ENCODE data around the gene NUP210L. TPM values are rescaled to one million over a fixed set of nuclear protein-coding genes. Genes with fewer than 3 reads are reported as not detected.

NUP210L gene
- total RNA-seq, 1 donor from 2014 or later: 2.1 TPM

DNA sequence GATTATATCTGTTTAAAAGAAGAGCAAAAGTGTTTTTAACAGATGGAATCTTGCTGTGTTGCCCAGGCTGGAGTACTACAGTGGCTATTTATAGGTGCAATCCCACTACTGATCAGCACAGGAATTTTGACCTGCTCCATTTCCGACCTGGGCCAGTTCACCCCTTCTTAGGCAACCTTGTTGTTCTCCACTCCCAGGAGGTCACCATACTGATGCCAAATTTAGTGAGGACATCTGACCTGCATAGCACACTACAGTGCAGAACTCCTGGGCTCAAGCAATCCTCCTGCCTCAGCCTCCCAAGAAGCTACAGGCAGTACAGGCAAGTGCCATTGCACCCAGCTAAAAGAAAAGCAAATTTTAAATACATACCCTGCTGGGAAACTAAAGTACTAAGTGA is 11.3 kb upstream of the NUP210L start:
- H3K4me1 ChIP-seq: no peaks in the 10 kb centered on the region
- intact Hi-C loops (cut with DNase I): no loop called here
- TF ChIP-seq, protein P1, sequence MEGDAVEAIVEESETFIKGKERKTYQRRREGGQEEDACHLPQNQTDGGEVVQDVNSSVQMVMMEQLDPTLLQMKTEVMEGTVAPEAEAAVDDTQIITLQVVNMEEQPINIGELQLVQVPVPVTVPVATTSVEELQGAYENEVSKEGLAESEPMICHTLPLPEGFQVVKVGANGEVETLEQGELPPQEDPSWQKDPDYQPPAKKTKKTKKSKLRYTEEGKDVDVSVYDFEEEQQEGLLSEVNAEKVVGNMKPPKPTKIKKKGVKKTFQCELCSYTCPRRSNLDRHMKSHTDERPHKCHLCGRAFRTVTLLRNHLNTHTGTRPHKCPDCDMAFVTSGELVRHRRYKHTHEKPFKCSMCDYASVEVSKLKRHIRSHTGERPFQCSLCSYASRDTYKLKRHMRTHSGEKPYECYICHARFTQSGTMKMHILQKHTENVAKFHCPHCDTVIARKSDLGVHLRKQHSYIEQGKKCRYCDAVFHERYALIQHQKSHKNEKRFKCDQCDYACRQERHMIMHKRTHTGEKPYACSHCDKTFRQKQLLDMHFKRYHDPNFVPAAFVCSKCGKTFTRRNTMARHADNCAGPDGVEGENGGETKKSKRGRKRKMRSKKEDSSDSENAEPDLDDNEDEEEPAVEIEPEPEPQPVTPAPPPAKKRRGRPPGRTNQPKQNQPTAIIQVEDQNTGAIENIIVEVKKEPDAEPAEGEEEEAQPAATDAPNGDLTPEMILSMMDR (IDR thresholded peaks at IDR 0.05): no peak
- H3K9me3 ChIP-seq: no peaks in the 10 kb centered on the region
- H3K27ac ChIP-seq: no peak overlapping the region
- H3K36me3 ChIP-seq: peaks cover 100% of the 10 kb centered on the region
- DNase-seq (no peak), ATAC-seq (no peak)
- no peaks in the 10 kb centered on the region for H3K27me3 ChIP-seq
- H3K4me3 ChIP-seq: no peak overlapping the region

DNA sequence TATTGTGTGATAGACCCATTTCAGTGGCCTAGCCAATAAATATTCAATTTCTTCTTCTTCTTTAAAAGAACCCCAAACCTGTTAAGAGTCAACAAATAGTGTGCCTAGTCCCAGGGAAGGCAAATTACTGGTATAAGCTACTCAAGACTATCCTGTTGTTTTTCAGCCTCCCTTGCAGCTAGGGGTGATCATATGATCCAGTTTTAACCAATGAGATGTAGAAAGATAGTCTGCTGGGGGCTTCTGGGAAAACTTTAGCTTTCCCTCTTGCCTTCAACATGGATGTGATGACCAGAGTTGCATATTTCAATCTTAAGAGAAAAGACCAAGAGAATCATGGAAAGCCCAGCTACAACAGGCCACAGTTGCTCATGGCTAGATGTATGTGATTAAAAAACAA is 4.7 kb upstream of the NUP210L start:
- H3K4me1 ChIP-seq: peaks cover 39% of the 10 kb centered on the region
- intact Hi-C loops (cut with DNase I): no loop called here
- peaks cover 88% of the 10 kb centered on the region for H3K36me3 ChIP-seq
- DNase-seq (no peak), ATAC-seq (no peak)
- H3K9me3 ChIP-seq: no peaks in the 10 kb centered on the region
- H3K27me3 ChIP-seq: no peaks in the 10 kb centered on the region
- H3K4me3 ChIP-seq: no peak overlapping the region
- TF ChIP-seq, protein P1 (IDR thresholded peaks at IDR 0.05): no peak
- no peak overlapping the region for H3K27ac ChIP-seq

DNA sequence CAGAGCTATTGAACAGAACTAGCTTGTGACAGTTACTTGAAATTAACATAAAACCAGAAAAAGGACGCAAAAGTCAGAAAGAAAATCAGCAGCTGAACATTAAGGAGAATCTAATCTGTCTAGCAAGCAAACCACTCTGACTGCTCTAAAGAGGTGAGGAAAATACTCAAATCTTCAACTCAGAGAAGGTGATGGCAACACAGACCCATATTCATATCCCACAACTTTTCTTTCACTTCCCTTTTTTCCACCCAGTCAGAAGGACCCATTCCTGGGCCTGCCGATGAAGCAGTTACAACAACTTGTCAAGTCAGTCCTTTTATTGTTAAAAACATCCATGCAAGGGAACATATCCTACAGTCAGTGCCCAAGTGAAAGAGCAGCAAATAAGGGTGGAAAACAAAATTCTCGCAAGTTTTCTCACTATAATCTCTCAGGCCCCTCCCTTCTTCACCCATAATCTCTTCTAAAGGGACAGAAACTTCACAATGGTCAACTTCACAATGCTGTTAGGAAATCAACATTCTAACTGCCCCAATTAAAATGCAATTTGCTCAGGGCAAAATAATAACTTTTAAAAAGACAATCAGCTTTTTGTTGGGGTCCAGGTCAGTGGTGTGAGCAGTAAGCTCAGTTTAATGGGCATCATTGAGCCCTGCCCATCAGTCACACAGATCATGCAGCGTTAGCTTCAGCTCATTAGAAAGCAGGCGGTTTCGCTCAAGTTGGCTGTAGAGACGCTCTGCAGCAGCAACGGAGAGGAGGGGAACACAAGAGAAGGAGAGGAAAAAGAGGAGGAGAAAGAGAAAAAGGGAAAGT is 3.6 kb upstream of the NUP210L start:
- intact Hi-C loops (cut with DNase I): no loop called here
- H3K36me3 ChIP-seq: peaks cover 77% of the 10 kb centered on the region
- DNase-seq: no peak
- peaks cover 46% of the 10 kb centered on the region for H3K4me1 ChIP-seq
- peak; percentile 34 for ATAC-seq
- no peaks in the 10 kb centered on the region for H3K27me3 ChIP-seq
- peak overlapping the region; percentile 53 for H3K27ac ChIP-seq
- no peak overlapping the region for H3K4me3 ChIP-seq
- TF ChIP-seq, protein P1 (IDR thresholded peaks at IDR 0.05): no peak
- H3K9me3 ChIP-seq: no peaks in the 10 kb centered on the region

DNA sequence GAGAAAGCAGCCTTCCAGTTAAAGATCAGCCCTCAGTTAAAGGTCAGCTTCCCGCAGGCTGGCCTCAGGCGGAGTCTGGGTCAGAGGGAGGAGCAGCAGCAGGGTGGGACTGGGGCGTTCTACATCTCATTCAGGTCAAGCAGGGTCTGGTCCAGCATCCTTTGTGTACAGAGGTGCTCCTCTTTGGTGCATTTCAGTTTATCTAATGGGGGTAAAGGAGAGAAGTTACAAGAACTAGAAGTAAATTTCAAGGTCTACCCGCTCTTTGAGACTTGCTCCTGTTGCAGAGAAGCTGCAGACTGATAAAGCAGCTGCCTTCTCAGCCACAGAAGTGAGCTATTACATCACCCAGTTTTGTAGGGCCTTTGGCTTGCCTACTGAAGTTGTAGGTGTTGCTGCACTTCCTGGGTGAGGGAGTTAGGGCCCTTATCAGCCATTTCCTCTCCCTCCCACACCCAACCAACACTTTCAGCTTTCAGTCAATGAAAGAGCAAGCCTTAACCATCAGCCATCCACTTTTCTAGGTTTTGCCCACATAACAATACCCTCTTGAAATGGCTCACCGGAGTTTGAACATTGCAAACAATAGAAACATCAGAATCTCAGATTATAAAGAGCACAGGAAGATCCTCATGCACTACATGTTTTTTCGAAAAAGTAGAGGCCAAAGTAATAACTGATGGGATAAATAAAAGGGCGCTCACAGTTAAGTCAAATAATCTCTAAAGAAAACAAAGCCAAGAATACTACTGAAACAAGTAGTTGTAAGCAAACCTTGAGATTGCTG is 2.8 kb upstream of the NUP210L start:
- DNase-seq (no peak), ATAC-seq (peak; percentile 85)
- Histone ChIP-seq H3K4me1 (peaks cover 46% of the 10 kb centered on the region), H3K27me3 (no peaks in the 10 kb centered on the region), H3K9me3 (no peaks in the 10 kb centered on the region), H3K4me3 (no peak overlapping the region), H3K36me3 (peaks cover 69% of the 10 kb centered on the region), H3K27ac (peak overlapping the region; percentile 53)
- intact Hi-C loops (cut with DNase I): no loop called here
- TF ChIP-seq, protein P1 (IDR thresholded peaks at IDR 0.05): no peak

DNA sequence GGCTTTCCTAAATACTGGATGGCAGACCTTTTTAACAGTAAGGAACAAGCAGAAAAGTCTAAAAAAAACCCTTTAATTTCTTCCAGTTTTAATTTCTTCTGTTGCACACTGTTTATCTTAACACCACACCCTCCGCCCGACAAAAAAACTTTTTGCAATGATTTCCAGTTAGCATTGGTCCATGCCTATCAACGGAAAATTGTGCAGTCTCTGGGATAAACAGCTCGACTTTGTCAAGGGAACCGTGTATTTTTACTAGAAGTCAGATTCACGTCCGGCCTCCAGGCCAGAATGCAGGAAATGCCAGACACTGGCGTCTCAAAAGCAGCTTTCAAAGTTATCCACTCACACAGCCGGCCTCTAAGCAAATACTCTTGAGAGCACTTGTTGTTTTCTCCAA is 378 bp upstream of the NUP210L start:
- Histone ChIP-seq H3K27ac (peak overlapping the region; percentile 94), H3K4me3 (peak overlapping the region; percentile 52)

More for the DNA sequence above, 378 bp upstream of the NUP210L start:
- peaks cover 45% of the 10 kb centered on the region for H3K36me3 ChIP-seq
- intact Hi-C loops (cut with DNase I): no loop called here
- ATAC-seq (peak; percentile 63), DNase-seq (no peak)
- H3K27me3 ChIP-seq: no peaks in the 10 kb centered on the region
- H3K4me1 ChIP-seq: peaks cover 45% of the 10 kb centered on the region
- H3K9me3 ChIP-seq: no peaks in the 10 kb centered on the region
- TF ChIP-seq, protein P1 (IDR thresholded peaks at IDR 0.05): no peak
